Gastrocnemius medialis (tissue), 4 donors: ENCODE results near the gene TAC4.

Experiments
- POLR2A ChIP-seq, 2 donors: fragments of 450-650 bp; IDR thresholded peaks; one replicate each; pipeline ENCODE4 v1.6.1; 2017; ENCODE audit warnings: antibody characterized with exemption in 2 of 2, mild to moderate bottlenecking in 2 of 2, moderate library complexity in 2 of 2
- TF ChIP-seq, protein P1 (sequence below), 5 experiments: fragments of 450-650 bp in 3 of 5; fragments of 200-600 bp in 2 of 5; sonication (generic) in 2 of 5; IDR thresholded peaks in 4 of 5; conservative IDR thresholded peaks in 1 of 5; 1 replicate in 4 of 5; 2 replicates in 1 of 5; pipeline ENCODE4 v1.5.1; 2016 to 2019; ENCODE audit warnings: antibody characterized with exemption in 5 of 5, mild to moderate bottlenecking in 3 of 5, moderate library complexity in 3 of 5

DNA sequence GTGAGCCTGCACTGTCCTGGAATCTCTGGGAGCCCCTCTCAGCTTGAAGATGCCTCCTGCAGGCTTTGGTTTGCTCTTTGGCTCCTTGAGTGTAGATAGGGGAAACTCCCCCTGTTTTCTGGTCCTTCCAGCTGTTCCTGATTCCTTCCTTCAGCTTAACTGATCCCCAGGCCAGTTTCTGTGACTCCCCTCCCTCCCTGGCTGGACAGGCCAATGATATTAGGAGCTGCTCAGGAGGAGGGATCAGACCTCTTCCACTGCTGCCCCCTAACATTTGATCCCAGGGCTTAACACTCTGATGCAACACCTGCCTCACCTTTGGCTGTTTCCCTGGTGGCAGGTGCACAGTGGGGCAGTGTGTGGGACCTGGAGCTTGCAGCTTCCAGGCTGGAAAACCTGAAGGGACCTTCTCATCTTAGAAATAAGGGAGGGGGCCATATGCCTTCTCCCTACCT, at the start of gene TAC4:
- TF ChIP-seq, protein P1, sequence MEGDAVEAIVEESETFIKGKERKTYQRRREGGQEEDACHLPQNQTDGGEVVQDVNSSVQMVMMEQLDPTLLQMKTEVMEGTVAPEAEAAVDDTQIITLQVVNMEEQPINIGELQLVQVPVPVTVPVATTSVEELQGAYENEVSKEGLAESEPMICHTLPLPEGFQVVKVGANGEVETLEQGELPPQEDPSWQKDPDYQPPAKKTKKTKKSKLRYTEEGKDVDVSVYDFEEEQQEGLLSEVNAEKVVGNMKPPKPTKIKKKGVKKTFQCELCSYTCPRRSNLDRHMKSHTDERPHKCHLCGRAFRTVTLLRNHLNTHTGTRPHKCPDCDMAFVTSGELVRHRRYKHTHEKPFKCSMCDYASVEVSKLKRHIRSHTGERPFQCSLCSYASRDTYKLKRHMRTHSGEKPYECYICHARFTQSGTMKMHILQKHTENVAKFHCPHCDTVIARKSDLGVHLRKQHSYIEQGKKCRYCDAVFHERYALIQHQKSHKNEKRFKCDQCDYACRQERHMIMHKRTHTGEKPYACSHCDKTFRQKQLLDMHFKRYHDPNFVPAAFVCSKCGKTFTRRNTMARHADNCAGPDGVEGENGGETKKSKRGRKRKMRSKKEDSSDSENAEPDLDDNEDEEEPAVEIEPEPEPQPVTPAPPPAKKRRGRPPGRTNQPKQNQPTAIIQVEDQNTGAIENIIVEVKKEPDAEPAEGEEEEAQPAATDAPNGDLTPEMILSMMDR (IDR thresholded peaks at IDR 0.05 in 4 of 5, conservative IDR thresholded peaks at IDR 0.05 in 1 of 5) = no peak
- no peak for TF ChIP-seq POLR2A (IDR thresholded peaks at IDR 0.05)
